Tibial nerve (tissue), 4 donors: ENCODE results near the gene PTF1A.

Experiments used
- CTCF ChIP-seq, 5 experiments: fragments of 200-600 bp in 3 of 5; fragments of 450-650 bp in 2 of 5; sonication (generic) in 3 of 5; IDR thresholded peaks; one replicate each; pipeline ENCODE4 v1.5.1; 2016 to 2019; ENCODE audit warnings: antibody characterized with exemption in 5 of 5, mild to moderate bottlenecking in 3 of 5, moderate library complexity in 2 of 5
- EP300 ChIP-seq, 2 donors: sonication (generic); formaldehyde crosslinking; IDR thresholded peaks; one replicate each; pipeline ENCODE4 v1.6.1; 2017; ENCODE audit warnings: antibody characterized with exemption in 2 of 2, mild to moderate bottlenecking in 1 of 2
- POLR2A ChIP-seq, 2 donors: fragments of 450-650 bp; IDR thresholded peaks; one replicate each; pipeline ENCODE4 v1.6.1; 2017; ENCODE audit warnings: antibody characterized with exemption in 2 of 2, mild to moderate bottlenecking in 2 of 2, moderate library complexity in 2 of 2

DNA sequence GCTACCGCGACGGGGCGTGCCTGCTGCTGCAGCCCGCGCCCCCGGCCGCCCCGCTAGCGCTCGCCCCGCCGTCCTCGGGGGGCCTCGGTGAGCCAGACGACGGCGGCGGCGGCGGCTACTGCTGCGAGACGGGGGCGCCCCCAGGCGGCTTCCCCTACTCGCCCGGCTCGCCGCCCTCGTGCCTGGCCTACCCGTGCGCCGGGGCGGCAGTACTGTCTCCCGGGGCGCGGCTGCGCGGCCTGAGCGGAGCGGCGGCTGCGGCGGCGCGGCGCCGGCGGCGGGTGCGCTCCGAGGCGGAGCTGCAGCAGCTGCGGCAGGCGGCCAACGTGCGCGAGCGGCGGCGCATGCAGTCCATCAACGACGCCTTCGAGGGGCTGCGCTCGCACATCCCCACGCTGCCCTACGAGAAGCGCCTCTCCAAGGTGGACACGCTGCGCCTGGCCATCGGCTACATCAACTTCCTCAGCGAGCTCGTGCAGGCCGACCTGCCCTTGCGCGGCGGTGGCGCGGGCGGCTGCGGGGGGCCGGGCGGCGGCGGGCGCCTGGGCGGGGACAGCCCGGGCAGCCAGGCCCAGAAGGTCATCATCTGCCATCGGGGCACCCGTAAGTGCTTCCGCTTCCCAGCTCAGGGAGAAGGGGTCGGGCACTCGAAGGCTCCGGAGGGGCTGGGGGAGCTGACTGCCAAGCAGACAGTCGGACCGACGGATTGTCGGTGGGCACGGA, 761 bp downstream of the PTF1A start:
- TF ChIP-seq POLR2A (IDR thresholded peaks at IDR 0.05) (no peak), CTCF (IDR thresholded peaks at IDR 0.05) (no peak), EP300 (IDR thresholded peaks at IDR 0.05) (no peak)
